BLaER1 (cell line): ENCODE data around the gene BEND7.

ENCODE experiments used
- H3K27ac ChIP-seq: shearing (Covaris generic); formaldehyde crosslinking; 2 replicates; pipeline ENCODE4 v1.8.1; 2022
- H3K27me3 ChIP-seq: shearing (Covaris generic); formaldehyde crosslinking; 2 replicates; pipeline ENCODE4 v1.8.1; 2022
- H3K36me3 ChIP-seq: shearing (Covaris generic); formaldehyde crosslinking; 2 replicates; pipeline ENCODE4 v1.8.1; 2022
- H3K4me1 ChIP-seq: shearing (Covaris generic); formaldehyde crosslinking; 2 replicates; pipeline ENCODE4 v1.8.1; 2022
- H3K4me2 ChIP-seq: shearing (Covaris generic); formaldehyde crosslinking; 2 replicates; pipeline ENCODE4 v1.8.1; 2022
- H3K4me3 ChIP-seq: shearing (Covaris generic); formaldehyde crosslinking; 2 replicates; pipeline ENCODE4 v1.8.1; 2022
- H3K9ac ChIP-seq: shearing (Covaris generic); formaldehyde crosslinking; 2 replicates; pipeline ENCODE4 v1.8.1; 2022
- H3K9me3 ChIP-seq: shearing (Covaris generic); formaldehyde crosslinking; 2 replicates; pipeline ENCODE4 v1.8.1; 2022
- H4K20me1 ChIP-seq: shearing (Covaris generic); formaldehyde crosslinking; 2 replicates; pipeline ENCODE4 v1.8.1; 2022
- Cebpa-rat ChIP-seq: shearing (Covaris generic); IDR thresholded peaks from 2 replicates; pipeline ENCODE4 v1.8.1; 2022

Gene BEND7

DNA sequence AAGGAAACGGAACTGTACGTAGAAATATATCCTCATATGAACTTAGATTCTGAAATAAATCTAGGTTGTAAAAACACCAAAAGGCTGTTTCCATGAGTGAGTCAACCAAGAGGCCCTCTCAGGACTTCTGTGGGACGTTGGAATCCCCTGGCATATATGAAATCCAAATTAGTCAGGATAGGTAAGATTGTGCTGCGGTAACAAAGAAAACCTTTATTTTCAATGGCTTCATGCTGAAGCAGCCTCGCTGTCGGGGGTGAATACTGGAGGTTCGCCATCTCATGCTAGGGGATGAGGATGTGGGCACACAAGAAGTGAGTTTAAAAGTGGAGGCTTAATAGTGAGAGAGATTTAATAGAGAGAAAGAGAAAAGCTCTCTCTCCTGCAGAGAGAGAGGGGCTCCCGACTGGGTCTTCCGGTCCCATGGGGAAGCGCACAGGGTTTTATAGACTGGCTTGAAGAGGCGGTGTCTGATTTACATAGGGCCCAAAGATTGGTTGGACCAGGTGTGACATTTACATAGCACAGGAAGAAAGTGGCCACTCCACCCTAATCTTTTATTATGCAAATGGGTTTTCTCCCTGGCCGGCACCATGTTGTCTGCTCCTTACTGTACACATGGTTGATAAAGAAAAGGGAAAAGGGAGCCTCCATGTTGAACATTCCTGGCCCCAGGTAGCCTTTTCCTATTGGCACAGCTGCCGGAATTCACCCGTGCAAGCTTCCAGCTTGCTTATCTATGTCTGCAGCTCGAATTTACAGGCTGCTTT is 128.4 kb downstream of the BEND7 start:
- no peaks in the 10 kb centered on the region for H3K27me3 ChIP-seq
- no peak overlapping the region for H3K4me3 ChIP-seq
- H3K27ac ChIP-seq = no peak overlapping the region
- H3K9ac ChIP-seq = no peak overlapping the region
- H3K9me3 ChIP-seq = peaks cover 4% of the 10 kb centered on the region; the same call in 1 of the 2 replicates
- no peaks in the 10 kb centered on the region for H4K20me1 ChIP-seq
- no peaks in the 10 kb centered on the region for H3K4me1 ChIP-seq
- no peak overlapping the region for H3K4me2 ChIP-seq
- H3K36me3 ChIP-seq = no peaks in the 10 kb centered on the region
- TF ChIP-seq Cebpa-rat = no peak

DNA sequence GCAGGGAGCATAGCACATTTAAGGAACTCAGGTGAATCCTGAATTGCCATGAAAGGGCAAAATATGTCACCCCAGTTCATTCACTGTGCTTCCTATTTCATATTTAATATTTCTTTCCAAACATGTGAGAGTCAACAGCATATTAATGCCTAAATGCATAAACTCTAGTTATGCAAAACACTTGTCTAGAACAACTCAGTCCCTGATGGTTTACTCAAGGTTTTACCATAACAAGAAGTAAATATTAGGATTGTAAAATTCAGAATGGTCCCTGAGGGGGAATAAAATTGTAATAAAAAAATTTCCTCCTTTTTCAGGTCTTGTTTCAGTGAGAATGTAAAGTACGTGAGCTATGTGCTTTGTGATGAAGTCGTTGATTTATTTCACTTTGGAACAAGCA is 129.1 kb downstream of the BEND7 start:
- Histone ChIP-seq H3K27me3 (no peaks in the 10 kb centered on the region), H3K9me3 (peaks cover 4% of the 10 kb centered on the region; the same call in 1 of the 2 replicates), H4K20me1 (no peaks in the 10 kb centered on the region), H3K9ac (no peak overlapping the region), H3K27ac (no peak overlapping the region), H3K4me1 (no peaks in the 10 kb centered on the region), H3K36me3 (no peaks in the 10 kb centered on the region), H3K4me3 (no peak overlapping the region), H3K4me2 (no peak overlapping the region)
- TF ChIP-seq Cebpa-rat = no peak

DNA sequence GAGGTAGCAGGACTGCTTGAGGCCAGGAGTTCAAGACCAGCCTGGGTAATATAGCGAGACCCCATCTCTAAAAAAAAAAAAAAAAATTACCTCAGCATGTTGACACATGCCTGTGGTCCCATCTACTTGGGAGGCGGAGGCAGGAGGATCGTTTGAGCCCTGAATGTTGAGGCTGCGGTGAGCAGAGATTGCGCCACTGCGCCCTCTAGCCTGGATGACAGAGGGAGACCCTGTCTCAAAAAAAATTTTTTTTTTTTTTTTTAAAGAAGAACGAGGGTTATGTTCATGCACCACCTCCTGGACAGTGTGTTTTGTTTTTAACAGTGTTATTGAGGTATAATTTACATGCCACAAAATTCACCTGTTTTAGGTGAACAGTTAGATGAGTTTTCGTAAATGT is 129.6 kb downstream of the BEND7 start:
- Histone ChIP-seq H4K20me1 (no peaks in the 10 kb centered on the region), H3K4me2 (no peak overlapping the region)

DNA sequence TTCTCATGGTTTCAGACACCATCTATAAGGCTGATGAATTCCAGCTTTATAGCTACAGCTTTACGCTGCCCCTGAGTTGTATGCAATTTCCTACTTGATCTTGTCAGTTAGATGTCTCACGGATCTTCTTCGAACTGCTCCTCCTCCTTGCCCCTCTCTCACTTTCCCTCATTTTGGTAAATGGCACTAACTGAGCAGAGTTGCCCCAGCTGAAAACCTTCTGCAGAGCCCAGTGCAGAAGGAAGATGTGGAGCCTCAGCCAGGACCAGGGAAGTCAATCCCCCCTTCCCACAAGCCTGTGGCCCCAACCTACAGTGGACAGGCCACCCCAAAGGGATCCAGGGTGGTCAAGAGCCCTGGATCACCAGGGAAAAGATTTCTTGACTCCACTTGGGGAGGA is 131.8 kb downstream of the BEND7 start:
- H3K36me3 ChIP-seq = no peaks in the 10 kb centered on the region
- TF ChIP-seq Cebpa-rat = no peak
- no peaks in the 10 kb centered on the region for H3K4me1 ChIP-seq
- no peaks in the 10 kb centered on the region for H4K20me1 ChIP-seq
- no peak overlapping the region for H3K4me3 ChIP-seq
- H3K27ac ChIP-seq = no peak overlapping the region
- H3K9ac ChIP-seq = no peak overlapping the region
- H3K27me3 ChIP-seq = no peaks in the 10 kb centered on the region
- H3K9me3 ChIP-seq = peaks cover 4% of the 10 kb centered on the region; the same call in 1 of the 2 replicates
- no peak overlapping the region for H3K4me2 ChIP-seq

More for the DNA sequence above, 129.6 kb downstream of the BEND7 start:
- Histone ChIP-seq H3K4me1 (no peaks in the 10 kb centered on the region), H3K9me3 (peaks cover 4% of the 10 kb centered on the region; the same call in 1 of the 2 replicates), H3K9ac (no peak overlapping the region), H3K36me3 (no peaks in the 10 kb centered on the region), H3K4me3 (no peak overlapping the region), H3K27ac (no peak overlapping the region), H3K27me3 (no peaks in the 10 kb centered on the region)
- TF ChIP-seq Cebpa-rat = no peak

DNA sequence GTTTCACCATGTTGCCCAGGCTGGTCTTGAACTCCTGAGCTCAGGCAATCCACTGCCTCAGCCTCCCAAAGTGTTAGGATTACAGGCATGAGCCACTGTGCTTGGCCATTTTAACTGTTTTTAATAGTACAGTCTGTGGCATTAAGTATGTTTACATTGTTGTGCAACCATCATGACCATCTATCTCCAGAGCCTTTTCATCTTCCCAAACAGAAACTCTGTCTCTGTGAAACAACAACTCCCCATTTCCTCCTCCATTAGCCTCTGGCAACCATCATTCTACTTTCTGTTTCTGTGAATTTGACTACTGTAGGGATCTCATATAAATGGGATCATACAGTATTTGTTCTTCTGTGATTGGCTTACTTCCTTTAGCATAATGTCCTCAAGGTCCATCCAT is 132.4 kb downstream of the BEND7 start:
- Histone ChIP-seq H3K27ac (no peak overlapping the region), H3K36me3 (no peaks in the 10 kb centered on the region), H4K20me1 (no peaks in the 10 kb centered on the region), H3K4me2 (no peak overlapping the region), H3K4me1 (no peaks in the 10 kb centered on the region), H3K4me3 (no peak overlapping the region), H3K9me3 (peaks cover 4% of the 10 kb centered on the region; the same call in 1 of the 2 replicates), H3K9ac (no peak overlapping the region), H3K27me3 (no peaks in the 10 kb centered on the region)
- TF ChIP-seq Cebpa-rat = no peak

DNA sequence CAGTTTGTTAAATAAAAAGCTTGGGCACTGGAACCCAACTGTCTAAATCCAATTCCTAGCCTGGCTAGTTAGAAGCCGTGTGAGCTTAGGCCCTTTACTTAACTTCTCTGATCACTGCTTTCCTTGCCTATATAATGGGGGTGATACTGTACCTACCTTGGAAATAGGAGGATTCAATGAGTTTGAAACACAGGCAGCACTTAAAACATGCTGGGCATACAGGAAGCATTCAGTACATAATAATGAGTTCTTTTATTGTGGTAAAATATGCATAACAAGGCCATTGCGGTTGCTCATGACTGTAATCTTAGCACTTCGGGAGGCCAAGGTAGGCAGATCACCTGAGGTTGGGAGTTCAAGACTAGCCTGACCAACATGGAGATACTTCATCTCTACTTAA is 133.3 kb downstream of the BEND7 start:
- no peak overlapping the region for H3K9ac ChIP-seq
- H3K27me3 ChIP-seq = no peaks in the 10 kb centered on the region

DNA sequence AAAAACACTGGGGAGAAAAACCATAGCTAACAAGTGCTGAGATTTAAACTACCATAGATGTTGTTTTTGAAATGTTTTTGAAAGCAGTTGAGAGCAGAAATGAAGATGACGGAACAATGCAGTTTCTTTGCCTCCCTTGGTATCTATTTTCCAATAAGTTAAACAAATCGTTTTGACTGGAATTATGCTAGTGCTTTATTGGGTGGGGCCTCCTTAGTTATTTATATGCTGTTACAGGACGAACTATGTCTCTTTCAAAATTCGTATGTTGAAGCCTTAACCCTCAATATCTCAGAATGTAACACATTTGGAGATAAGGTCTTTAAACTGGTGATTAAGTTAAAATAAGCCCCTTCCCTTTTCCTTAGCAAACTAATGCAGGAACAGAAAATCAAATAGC is 135.2 kb downstream of the BEND7 start:
- Histone ChIP-seq H3K9me3 (no peaks in the 10 kb centered on the region), H3K27ac (no peak overlapping the region), H3K27me3 (no peaks in the 10 kb centered on the region), H3K9ac (no peak overlapping the region), H3K4me2 (no peak overlapping the region), H4K20me1 (no peaks in the 10 kb centered on the region), H3K36me3 (no peaks in the 10 kb centered on the region), H3K4me3 (no peak overlapping the region), H3K4me1 (no peaks in the 10 kb centered on the region)
- TF ChIP-seq Cebpa-rat = no peak

More for the DNA sequence above, 133.3 kb downstream of the BEND7 start:
- no peaks in the 10 kb centered on the region for H3K4me1 ChIP-seq
- H3K9me3 ChIP-seq = peaks cover 4% of the 10 kb centered on the region; the same call in 1 of the 2 replicates
- H4K20me1 ChIP-seq = no peaks in the 10 kb centered on the region
- no peak for TF ChIP-seq Cebpa-rat
- H3K4me3 ChIP-seq = no peak overlapping the region
- no peak overlapping the region for H3K27ac ChIP-seq
- H3K4me2 ChIP-seq = no peak overlapping the region
- H3K36me3 ChIP-seq = no peaks in the 10 kb centered on the region

DNA sequence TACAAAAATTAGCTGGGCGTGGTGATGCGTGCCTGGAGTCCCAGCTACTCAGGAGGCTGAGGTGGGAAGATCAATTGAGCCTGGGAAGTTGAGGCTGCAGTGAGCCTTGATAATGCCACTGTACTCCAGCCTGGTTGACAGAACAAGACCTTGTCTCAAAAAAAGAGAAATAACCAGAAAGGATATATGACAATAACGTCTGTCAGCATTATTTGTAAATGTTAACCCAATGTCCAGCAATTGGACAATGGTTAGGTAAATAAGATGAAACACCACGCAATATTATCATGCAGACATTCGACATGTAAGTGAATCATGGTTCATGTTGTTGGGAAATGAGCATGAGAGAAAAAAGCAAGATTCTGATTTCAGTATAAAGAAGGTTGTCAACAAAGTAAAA is 136.1 kb downstream of the BEND7 start:
- Histone ChIP-seq H3K4me2 (no peak overlapping the region), H3K4me3 (no peak overlapping the region), H3K27ac (no peak overlapping the region), H3K36me3 (no peaks in the 10 kb centered on the region), H3K4me1 (no peaks in the 10 kb centered on the region), H3K9ac (no peak overlapping the region), H4K20me1 (no peaks in the 10 kb centered on the region), H3K9me3 (no peaks in the 10 kb centered on the region), H3K27me3 (no peaks in the 10 kb centered on the region)
- TF ChIP-seq Cebpa-rat = no peak
